Astrocyte (in vitro differentiated cells and primary cell): ENCODE data around the gene UGT1A10. TPM values are rescaled to one million over a fixed set of nuclear protein-coding genes. Genes with fewer than 3 reads are reported as not detected.

ENCODE experiments used
- DNase-seq: peaks from one replicate; pipeline ENCODE4 v3.0.0-alpha.2; 2010; ENCODE audit warnings: low read depth
- FAIRE-seq: peaks from 2 replicates; lab custom pipeline; 2011; peaks lifted over from hg19 to GRCh38; lab: Jason Lieb, UNC
- H2AFZ ChIP-seq: 2 replicates; pipeline ENCODE4 v1.6.0; 2012; ENCODE audit warnings: low read depth, low read length, inconsistent platforms
- H3K27ac ChIP-seq: 2 replicates; pipeline ENCODE4 v1.5.1; 2011; ENCODE audit warnings: low read depth, low read length, inconsistent platforms
- H3K27me3 ChIP-seq: 2 replicates; pipeline ENCODE4 v1.6.0; 2011; ENCODE audit warnings: low read length, inconsistent platforms; ENCODE audit not compliant: insufficient read depth
- H3K36me3 ChIP-seq: 2 replicates; pipeline ENCODE4 v1.5.1; 2011; ENCODE audit warnings: low read length, inconsistent platforms; ENCODE audit not compliant: insufficient read depth
- H3K4me1 ChIP-seq: 2 replicates; pipeline ENCODE4 v1.5.1; 2011; ENCODE audit warnings: low read length, inconsistent platforms; ENCODE audit not compliant: insufficient read depth
- H3K4me2 ChIP-seq: 2 replicates; pipeline ENCODE4 v1.6.0; 2012; ENCODE audit warnings: low read length, inconsistent platforms
- H3K4me3 ChIP-seq: 2 replicates; pipeline ENCODE4 v1.5.1; 2011; ENCODE audit warnings: low read depth, mild to moderate bottlenecking, low read length, inconsistent platforms; ENCODE audit not compliant: insufficient read depth
- H3K79me2 ChIP-seq: 2 replicates; pipeline ENCODE4 v1.6.0; 2012; ENCODE audit warnings: mild to moderate bottlenecking, low read length, inconsistent platforms; ENCODE audit not compliant: insufficient read depth
- H3K9ac ChIP-seq: 2 replicates; pipeline ENCODE4 v1.6.0; 2012; ENCODE audit warnings: mild to moderate bottlenecking, low read length, inconsistent platforms
- H3K9me3 ChIP-seq: 2 replicates; pipeline ENCODE4 v1.5.1; 2012; ENCODE audit warnings: low read depth, mild to moderate bottlenecking, low read length, inconsistent platforms; ENCODE audit not compliant: insufficient read depth
- H4K20me1 ChIP-seq: 2 replicates; pipeline ENCODE4 v1.6.0; 2012; ENCODE audit warnings: low read length, inconsistent platforms; ENCODE audit not compliant: insufficient read depth
- H3K27ac Mint-ChIP-seq: one replicate; pipeline ENCODE4 v1.8.0; 2021; ENCODE audit warnings: mild to moderate bottlenecking, mixed read lengths; ENCODE audit not compliant: unreplicated experiment
- H3K27me3 Mint-ChIP-seq: one replicate; pipeline ENCODE4 v1.8.0; 2021; ENCODE audit warnings: low read depth, mixed read lengths; ENCODE audit not compliant: unreplicated experiment
- H3K36me3 Mint-ChIP-seq: one replicate; pipeline ENCODE4 v1.8.0; 2021; ENCODE audit warnings: low read depth, mixed read lengths; ENCODE audit not compliant: unreplicated experiment
- H3K4me1 Mint-ChIP-seq: one replicate; pipeline ENCODE4 v1.8.0; 2021; ENCODE audit warnings: low read depth, mixed read lengths; ENCODE audit not compliant: unreplicated experiment
- H3K4me3 Mint-ChIP-seq: one replicate; pipeline ENCODE4 v1.8.0; 2021; ENCODE audit warnings: mild to moderate bottlenecking, moderate library complexity, mixed read lengths; ENCODE audit not compliant: unreplicated experiment
- H3K9me3 Mint-ChIP-seq: one replicate; pipeline ENCODE4 v1.8.0; 2021; ENCODE audit warnings: mild to moderate bottlenecking, mixed read lengths; ENCODE audit not compliant: unreplicated experiment
- EZH2 ChIP-seq: IDR thresholded peaks from 2 replicates; pipeline ENCODE4 v1.6.1; 2012; ENCODE audit warnings: mild to moderate bottlenecking, low read length, inconsistent platforms; ENCODE audit not compliant: insufficient read depth
- total RNA-seq: library from RNA; stranded (reverse); gene quantifications from 2 replicates; pipeline ENCODE4 v1.2.1, GENCODE V29; 2021
- TF ChIP-seq, protein P1 (sequence below): IDR thresholded peaks from 2 replicates; pipeline ENCODE4 v1.5.1; 2011; ENCODE audit warnings: low read depth, mild to moderate bottlenecking, inconsistent platforms, low read length, moderate library complexity; ENCODE audit not compliant: insufficient read depth

UGT1A10 gene
- total RNA-seq, 1 donor from 2014 or later = not detected

DNA sequence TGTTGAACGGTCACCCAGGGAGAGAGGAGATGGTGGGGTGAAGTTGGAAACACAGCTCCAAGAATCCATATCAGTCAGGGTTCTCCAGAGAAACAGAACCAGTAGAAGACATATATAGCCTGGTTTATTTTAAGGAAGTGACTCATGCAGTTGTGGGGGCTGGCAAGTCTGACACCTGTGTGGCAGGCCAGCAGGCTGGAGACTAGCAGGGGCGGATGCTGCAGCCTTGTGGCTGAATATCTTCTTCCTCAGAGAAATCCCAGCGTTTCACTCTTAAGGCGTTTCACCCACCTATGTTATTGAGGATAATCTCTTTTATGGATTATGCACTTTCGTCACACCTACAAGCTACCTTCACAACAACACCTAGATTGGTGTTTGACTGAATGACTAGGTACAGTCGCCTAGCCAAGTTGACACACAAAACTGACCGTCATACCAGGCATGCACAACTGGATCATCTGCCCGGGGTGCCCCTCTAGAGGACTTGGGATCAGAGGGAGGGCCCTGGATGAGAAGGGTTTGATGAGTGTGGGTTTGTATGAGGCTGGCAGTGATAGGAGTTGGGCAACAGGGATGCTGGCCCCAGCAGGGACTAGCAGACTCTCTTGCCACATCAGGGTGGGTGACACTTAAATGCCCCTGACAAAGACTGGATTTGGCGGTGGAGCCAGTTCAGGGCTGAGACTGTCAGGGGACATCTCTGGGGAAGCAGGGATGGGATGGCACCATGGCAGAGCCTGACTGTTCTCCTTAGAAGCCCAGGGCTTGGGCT, 165.3 kb downstream of the UGT1A10 start:
- Mint-ChIP-seq H3K4me1 (peaks cover 4% of the 10 kb centered on the region), H3K9me3 (peaks cover 4% of the 10 kb centered on the region), H3K36me3 (no peaks in the 10 kb centered on the region), H3K27ac (no peak overlapping the region), H3K27me3 (peaks cover 41% of the 10 kb centered on the region), H3K4me3 (no peak overlapping the region)
- Histone ChIP-seq H3K4me3 (no peak overlapping the region), H3K9ac (no peak overlapping the region), H3K4me1 (peaks cover 5% of the 10 kb centered on the region), H3K79me2 (no peaks in the 10 kb centered on the region), H2AFZ (no peak overlapping the region), H3K4me2 (peak overlapping the region; percentile 15), H3K27ac (no peak overlapping the region), H3K27me3 (peaks cover 4% of the 10 kb centered on the region), H4K20me1 (no peaks in the 10 kb centered on the region), H3K9me3 (no peaks in the 10 kb centered on the region), H3K36me3 (no peaks in the 10 kb centered on the region)
- FAIRE-seq (no peak), DNase-seq (peak; percentile 55)
- TF ChIP-seq, protein P1, sequence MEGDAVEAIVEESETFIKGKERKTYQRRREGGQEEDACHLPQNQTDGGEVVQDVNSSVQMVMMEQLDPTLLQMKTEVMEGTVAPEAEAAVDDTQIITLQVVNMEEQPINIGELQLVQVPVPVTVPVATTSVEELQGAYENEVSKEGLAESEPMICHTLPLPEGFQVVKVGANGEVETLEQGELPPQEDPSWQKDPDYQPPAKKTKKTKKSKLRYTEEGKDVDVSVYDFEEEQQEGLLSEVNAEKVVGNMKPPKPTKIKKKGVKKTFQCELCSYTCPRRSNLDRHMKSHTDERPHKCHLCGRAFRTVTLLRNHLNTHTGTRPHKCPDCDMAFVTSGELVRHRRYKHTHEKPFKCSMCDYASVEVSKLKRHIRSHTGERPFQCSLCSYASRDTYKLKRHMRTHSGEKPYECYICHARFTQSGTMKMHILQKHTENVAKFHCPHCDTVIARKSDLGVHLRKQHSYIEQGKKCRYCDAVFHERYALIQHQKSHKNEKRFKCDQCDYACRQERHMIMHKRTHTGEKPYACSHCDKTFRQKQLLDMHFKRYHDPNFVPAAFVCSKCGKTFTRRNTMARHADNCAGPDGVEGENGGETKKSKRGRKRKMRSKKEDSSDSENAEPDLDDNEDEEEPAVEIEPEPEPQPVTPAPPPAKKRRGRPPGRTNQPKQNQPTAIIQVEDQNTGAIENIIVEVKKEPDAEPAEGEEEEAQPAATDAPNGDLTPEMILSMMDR = no peak
- no peak for TF ChIP-seq EZH2

DNA sequence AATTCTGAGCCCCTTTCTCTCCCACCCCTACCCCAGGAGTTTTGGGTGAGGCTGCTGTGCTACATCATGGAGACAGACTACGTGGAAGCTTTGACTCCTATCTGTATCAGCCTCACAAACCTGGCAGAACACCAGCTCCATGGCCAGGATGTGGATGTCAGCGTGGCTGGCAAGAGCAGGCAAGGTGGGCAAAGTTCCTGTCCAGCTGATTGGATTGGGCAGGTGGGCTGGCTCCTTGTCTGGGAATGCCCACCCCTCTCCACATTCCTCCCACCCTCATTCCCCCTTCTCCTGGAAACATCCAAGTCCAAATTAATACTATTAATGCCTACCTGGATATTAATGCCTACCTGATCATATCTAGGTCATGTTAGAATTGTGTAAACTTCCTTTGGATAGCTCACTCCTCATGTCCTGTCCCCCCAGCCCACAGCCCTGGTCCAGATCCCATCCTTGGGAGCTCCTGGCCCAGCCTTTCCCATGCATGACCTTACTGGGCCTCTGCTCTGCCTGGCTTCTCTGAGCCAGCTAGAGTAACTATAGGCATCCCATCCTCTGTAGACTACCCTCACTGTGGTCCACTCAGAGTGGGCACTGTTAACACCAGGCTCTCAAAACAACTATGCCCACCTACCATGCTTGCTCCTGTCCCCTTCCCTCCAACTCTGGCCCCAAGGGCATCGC, 166.0 kb downstream of the UGT1A10 start:
- no peaks in the 10 kb centered on the region for H3K36me3 ChIP-seq
- H2AFZ ChIP-seq = no peak overlapping the region
- peaks cover 5% of the 10 kb centered on the region for H3K4me1 ChIP-seq
- H3K27me3 ChIP-seq = peaks cover 4% of the 10 kb centered on the region
- no peak overlapping the region for H3K27ac ChIP-seq
- TF ChIP-seq, protein P1 = no peak
- TF ChIP-seq EZH2 = no peak
- H3K9ac ChIP-seq = no peak overlapping the region
- no peaks in the 10 kb centered on the region for H3K9me3 ChIP-seq
- H3K79me2 ChIP-seq = no peaks in the 10 kb centered on the region
- no peak overlapping the region for H3K27ac Mint-ChIP-seq
- no peaks in the 10 kb centered on the region for H4K20me1 ChIP-seq
- H3K4me3 Mint-ChIP-seq = no peak overlapping the region
- H3K9me3 Mint-ChIP-seq = peaks cover 4% of the 10 kb centered on the region
- H3K4me1 Mint-ChIP-seq = peaks cover 4% of the 10 kb centered on the region
- FAIRE-seq (no peak), DNase-seq (no peak)
- H3K4me3 ChIP-seq = no peak overlapping the region
- no peak overlapping the region for H3K4me2 ChIP-seq
- peaks cover 41% of the 10 kb centered on the region for H3K27me3 Mint-ChIP-seq
- no peaks in the 10 kb centered on the region for H3K36me3 Mint-ChIP-seq
